ENCODE results near the gene CASZ1.

DNA sequence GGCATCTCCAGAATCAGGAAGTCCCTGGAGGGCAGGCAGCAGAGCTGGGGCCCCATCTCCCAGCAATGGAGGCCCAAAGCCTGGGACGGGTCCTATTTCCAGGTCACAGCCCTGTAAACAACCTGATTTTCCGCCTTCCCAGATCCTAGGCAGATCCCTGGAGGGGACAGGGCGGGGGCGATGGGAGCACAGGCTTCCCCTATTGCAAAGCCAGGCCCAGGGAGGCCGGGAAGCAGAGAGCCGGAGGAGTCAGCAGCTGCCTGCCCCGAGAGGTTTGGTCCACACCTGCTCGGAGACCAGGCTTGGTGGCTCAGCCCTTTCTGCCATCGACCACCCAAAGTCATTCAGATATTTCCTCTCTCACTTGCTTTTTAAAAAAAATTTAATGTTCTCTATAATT is 29.2 kb downstream of the CASZ1 start:
- TF ChIP-seq YY1 (IDR thresholded peaks at IDR 0.05; ENCODE audit: insufficient read depth, insufficient read length) (no peak), SUZ12 (IDR thresholded peaks at IDR 0.05; ENCODE audit: extremely low read depth, insufficient read depth, insufficient read length) (no peak), ZNF274 (IDR thresholded peaks at IDR 0.05; ENCODE audit: low read depth, low read length) (no peak)
